NCI-H345 treated with DMSO at 0.1 percent for 48 hours (cell line): ENCODE results near the gene VCL.
A peak's percentile ranks its signal among the peaks of the same experiment; 100 is the strongest.

Source experiments
- DNase-seq: peaks from one replicate; lab custom pipeline; 2025; ENCODE audit not compliant: unreplicated experiment; lab: John Stamatoyannopoulos, UW

Gene VCL

GRCh38 chr10:74150204-74150989, 152.5 kb downstream of the VCL start, which contains the start of gene AP3M1:
Gene AP3M1, minus strand, starts transcription at chr10:74150828. Its CDS starts 12,449 bp downstream, at chr10:74138379.
- peak; percentile 93 for DNase-seq

GRCh38 chr10:74150990-74151878, 153.3 kb downstream of the VCL start, which contains the start of gene ADK:
Gene ADK, plus strand, starts transcription at chr10:74151221. Its CDS starts 58 bp downstream, at chr10:74151279.
- DNase-seq: peak; percentile 93

- DNase-seq: no peak
Observed at GRCh38 chr10:74151879-74152722, 154.2 kb downstream of the VCL start.

- DNase-seq: no peak
Observed at GRCh38 chr10:74153123-74153522, 155.2 kb downstream of the VCL start.

- DNase-seq: no peak
Observed at GRCh38 chr10:74153676-74154075, 155.8 kb downstream of the VCL start.

- DNase-seq: no peak
Observed at GRCh38 chr10:74156919-74157289, 159.0 kb downstream of the VCL start.

GRCh38 chr10:74160013-74160412, 162.1 kb downstream of the VCL start:
- DNase-seq: no peak

GRCh38 chr10:74163319-74164068, 165.6 kb downstream of the VCL start:
- no peak for DNase-seq

GRCh38 chr10:74164716-74165529, 167.0 kb downstream of the VCL start:
- no peak for DNase-seq

GRCh38 chr10:74165530-74165901, 167.6 kb downstream of the VCL start:
- DNase-seq: no peak

GRCh38 chr10:74167443-74167842, 169.5 kb downstream of the VCL start:
- DNase-seq: no peak
